Kidney epithelial cell (primary cell): ENCODE measurements around the gene CDK3. TPM values are rescaled to one million over a fixed set of nuclear protein-coding genes. Genes with fewer than 3 reads are reported as not detected.

ENCODE experiments used
- DNase-seq: peaks from one replicate; pipeline ENCODE4 v3.0.0-alpha.2; 2010; ENCODE audit warnings: low read depth
- H3K27me3 ChIP-seq: 2 replicates; pipeline ENCODE4 v1.6.0; 2011; ENCODE audit warnings: low read length; ENCODE audit not compliant: control insufficient read depth, insufficient read depth
- H3K36me3 ChIP-seq: 2 replicates; pipeline ENCODE4 v1.5.1; 2011; ENCODE audit warnings: low read length; ENCODE audit not compliant: control insufficient read depth, insufficient read depth
- H3K4me3 ChIP-seq: 2 replicates; pipeline ENCODE4 v1.5.1; 2011; ENCODE audit warnings: low read depth, mild to moderate bottlenecking, control low read depth, low read length
- CTCF ChIP-seq: IDR thresholded peaks from 2 replicates; pipeline ENCODE4 v1.5.1; 2011; ENCODE audit warnings: mild to moderate bottlenecking, moderate library complexity, low read length, control low read depth, inconsistent platforms; ENCODE audit not compliant: insufficient read depth, poor library complexity, severe bottlenecking
- total RNA-seq: library from RNA; depleted of rRNA; stranded (reverse); fragments of >200 nt; gene quantifications from 2 replicates; pipeline ENCODE4 v1.2.3, GENCODE V29; 2015

CDK3 gene
- total RNA-seq, 1 donor from 2014 or later: 7.4 TPM

GRCh38 chr17:76050538-76051467 lies 50.1 kb downstream of the CDK3 start:
- H3K4me3 ChIP-seq: no peak overlapping the region
- H3K36me3 ChIP-seq: peaks cover 6% of the 10 kb centered on the region
- no peaks in the 10 kb centered on the region for H3K27me3 ChIP-seq
- no peak for TF ChIP-seq CTCF
- peak; percentile 63 for DNase-seq

DNA sequence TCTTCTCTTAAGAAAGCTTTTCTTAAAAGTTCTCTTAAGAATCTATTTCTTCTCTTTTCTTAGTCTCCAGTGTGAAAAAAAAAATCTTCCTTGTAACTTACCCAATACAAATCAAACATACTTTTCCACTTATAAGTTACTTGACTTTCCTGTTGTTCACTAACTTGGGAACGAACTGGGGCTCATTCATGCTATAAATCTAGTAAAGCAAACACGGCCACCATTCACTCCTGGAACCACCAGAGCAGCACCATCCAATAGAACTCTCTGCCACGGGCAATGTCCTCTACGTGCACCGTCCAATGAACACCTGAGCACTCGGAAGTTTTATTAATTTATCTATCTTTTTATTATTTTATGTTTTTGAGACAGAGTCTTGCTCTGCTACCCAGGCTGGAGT lies 50.9 kb downstream of the CDK3 start:
- H3K27me3 ChIP-seq: no peaks in the 10 kb centered on the region
- H3K4me3 ChIP-seq: no peak overlapping the region
- TF ChIP-seq CTCF: no peak
- H3K36me3 ChIP-seq: peaks cover 6% of the 10 kb centered on the region
- DNase-seq: no peak

DNA sequence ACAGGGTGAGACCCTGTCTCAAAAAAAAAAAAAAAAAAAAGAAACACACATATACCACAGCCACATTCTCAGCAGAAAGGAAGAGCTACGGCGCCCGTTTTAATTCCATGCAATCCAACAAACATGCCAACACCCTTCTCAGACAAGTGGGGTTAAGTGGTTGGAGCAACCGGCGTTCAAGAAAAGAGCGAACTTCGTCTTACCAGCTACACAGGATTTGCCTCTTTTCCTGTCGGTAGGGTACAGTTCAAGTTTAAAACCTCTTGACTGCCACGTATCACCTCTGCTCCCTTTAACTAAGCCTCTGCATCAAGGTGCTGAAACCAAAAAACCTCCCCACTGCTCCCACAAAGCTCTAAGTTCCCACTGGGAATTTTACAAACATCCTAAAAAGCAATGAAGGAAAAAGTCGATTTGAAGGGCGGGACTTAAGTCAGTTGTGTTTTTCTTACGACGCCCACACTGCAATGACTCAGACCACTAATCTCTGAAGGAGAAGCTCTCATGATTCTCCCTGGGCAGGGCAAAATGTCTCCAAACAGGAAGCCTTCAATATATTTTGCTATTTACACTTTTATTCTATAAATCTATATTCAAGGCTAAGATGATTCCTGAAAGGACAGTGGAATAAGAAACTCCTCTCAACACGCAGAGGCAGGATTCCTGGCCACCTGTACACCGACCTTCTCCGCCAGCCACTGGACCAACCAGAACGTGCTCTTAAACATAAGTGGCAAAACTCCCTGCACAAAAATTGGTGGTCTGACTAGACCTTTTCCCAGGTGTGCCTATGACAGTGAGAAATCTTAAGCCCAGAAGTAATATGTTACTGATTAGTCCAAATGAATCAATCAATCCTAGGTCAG lies 52.8 kb downstream of the CDK3 start:
- Histone ChIP-seq H3K36me3 (peaks cover 4% of the 10 kb centered on the region), H3K27me3 (no peaks in the 10 kb centered on the region), H3K4me3 (no peak overlapping the region)
- no peak for TF ChIP-seq CTCF
- DNase-seq: peak; percentile 58

GRCh38 chr17:76054112-76054476 lies 53.4 kb downstream of the CDK3 start:
- no peak for TF ChIP-seq CTCF
- Histone ChIP-seq H3K36me3 (peaks cover 4% of the 10 kb centered on the region), H3K27me3 (no peaks in the 10 kb centered on the region), H3K4me3 (no peak overlapping the region)
- peak; percentile 51 for DNase-seq

Other genes with a start within 250 kb of the CDK3 start
- gene GALK1, start 235.7 kb upstream of the CDK3 start, total RNA-seq: 18.7 and 21.2 TPM in 2 replicates
- 18.6 and 23.7 TPM in 2 replicates for gene UNK, start 216.0 kb upstream of the CDK3 start, total RNA-seq
- gene UNC13D, start 156.5 kb upstream of the CDK3 start, total RNA-seq: 14.0 and 17.9 TPM in 2 replicates
- 93.3 and 105 TPM in 2 replicates for gene WBP2, start 145.5 kb upstream of the CDK3 start, total RNA-seq
- gene TRIM47, start 122.3 kb upstream of the CDK3 start, total RNA-seq: 56.5 and 75.8 TPM in 2 replicates
- gene TRIM65, start 103.9 kb upstream of the CDK3 start, total RNA-seq: 22.7 and 31.8 TPM in 2 replicates
- gene MRPL38, start 96.0 kb upstream of the CDK3 start, total RNA-seq: 36.5 and 49.4 TPM in 2 replicates
- gene FBF1, start 59.8 kb upstream of the CDK3 start, total RNA-seq: 3.8 and 7.3 TPM in 2 replicates
- gene ACOX1, start 21.7 kb upstream of the CDK3 start, total RNA-seq: 40.1 and 41.1 TPM in 2 replicates
- gene TEN1, start 21.6 kb upstream of the CDK3 start, total RNA-seq: 28.9 and 42.0 TPM in 2 replicates
- gene EVPL, start 26.5 kb downstream of the CDK3 start, total RNA-seq: 8.5 and 8.8 TPM in 2 replicates
- gene SRP68, start 71.7 kb downstream of the CDK3 start, total RNA-seq: 45.7 and 53.2 TPM in 2 replicates
- 0.33 and 0.34 TPM in 2 replicates for gene GALR2, start 73.9 kb downstream of the CDK3 start, total RNA-seq
- gene ZACN, start 78.3 kb downstream of the CDK3 start, total RNA-seq: not detected in 2 replicates
- 80.1 and 88.9 TPM in 2 replicates for gene EXOC7, start 102.9 kb downstream of the CDK3 start, total RNA-seq
- 2.3 and 3.0 TPM in 2 replicates for gene FOXJ1, start 140.4 kb downstream of the CDK3 start, total RNA-seq
- 6.0 and 7.5 TPM in 2 replicates for gene RNF157, start 239.6 kb downstream of the CDK3 start, total RNA-seq